Esophagus (tissue), 2 donors: ENCODE measurements around the gene GPR141. TPM values are rescaled to one million over a fixed set of nuclear protein-coding genes. Genes with fewer than 3 reads are reported as not detected.

Experiments
- H3K27ac ChIP-seq, 2 donors: one replicate each; pipeline ENCODE4 v1.5.1; 2013; ENCODE audit warnings: low read depth in 2 of 2, mild to moderate bottlenecking in 2 of 2, inconsistent platforms in 1 of 2, low read length in 1 of 2, moderate library complexity in 1 of 2
- H3K27me3 ChIP-seq, 2 donors: one replicate each; pipeline ENCODE4 v1.6.1; 2013; ENCODE audit warnings: low read length in 2 of 2, control low read depth in 1 of 2, mild to moderate bottlenecking in 1 of 2; ENCODE audit not compliant: insufficient read depth in 2 of 2, control insufficient read depth in 1 of 2
- H3K36me3 ChIP-seq, 2 donors: one replicate each; pipeline ENCODE4 v1.6.1; 2013; ENCODE audit warnings: low read length in 1 of 2; ENCODE audit not compliant: control insufficient read depth in 2 of 2, insufficient read depth in 2 of 2
- H3K4me1 ChIP-seq, 2 donors: one replicate each; pipeline ENCODE4 v1.6.1; 2013; ENCODE audit warnings: low read length in 1 of 2; ENCODE audit not compliant: control insufficient read depth in 2 of 2, insufficient read depth in 2 of 2
- H3K4me3 ChIP-seq, 2 donors: one replicate each; pipeline ENCODE4 v1.5.1; 2013; ENCODE audit warnings: low read length in 2 of 2, mild to moderate bottlenecking in 2 of 2, low read depth in 1 of 2, moderate library complexity in 1 of 2
- H3K9me3 ChIP-seq, 2 donors: one replicate each; pipeline ENCODE4 v1.6.1; 2013; ENCODE audit warnings: mild to moderate bottlenecking in 2 of 2, low read depth in 1 of 2, low read length in 1 of 2, moderate library complexity in 1 of 2; ENCODE audit not compliant: control insufficient read depth in 2 of 2, insufficient read depth in 1 of 2
- WGBS, 2 donors: extraction: QIAGEN DNeasy Blood & Tissue Kit; methylation state at CpG; one replicate each; pipeline ENCODE4 v1.1.7; 2013; 5-methylcytosine and 5-hydroxymethylcytosine counted together
- polyA plus RNA-seq, 2 donors: library from polyadenylated mRNA; stranded (reverse); fragments of 200-250 nt; gene quantifications; one replicate each; pipeline ENCODE4 v1.2.3, GENCODE V29; 2013
- donor health status: healthy with polysubstance abuse.
- donor health status: Bipolar disorder and iron deficiency.

Gene GPR141
- polyA plus RNA-seq, 2 donors: 0.20 to 0.35 TPM

DNA sequence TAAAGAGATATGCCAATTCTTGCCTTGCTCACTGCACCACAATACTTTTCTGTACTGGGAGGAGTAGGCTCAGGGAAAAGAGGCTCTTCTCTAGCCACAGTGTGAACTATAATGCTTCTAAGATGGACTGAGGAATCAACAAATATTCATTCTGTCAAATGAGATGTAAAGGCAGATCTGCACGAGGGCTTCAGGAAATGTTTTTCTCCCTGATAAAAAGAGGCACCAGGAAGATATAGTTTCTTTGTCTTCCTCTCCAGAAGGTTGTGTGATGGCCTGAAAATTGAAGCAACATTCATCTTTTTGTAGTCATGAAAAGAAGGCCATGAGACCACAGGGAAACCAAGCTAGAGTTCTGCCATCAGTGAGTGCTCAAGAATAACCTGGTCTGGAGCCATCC is 85.7 kb downstream of the GPR141 start:
- H3K36me3 ChIP-seq: no peaks in the 10 kb centered on the region
- WGBS, 2 donors: 14 to 39% methylated on average over 1 of the region's 1 CpG
- H3K27me3 ChIP-seq: no peaks in the 10 kb centered on the region
- H3K27ac ChIP-seq: no peak overlapping the region
- no peaks in the 10 kb centered on the region for H3K4me1 ChIP-seq
- no peak overlapping the region for H3K4me3 ChIP-seq
- H3K9me3 ChIP-seq: no peaks in the 10 kb centered on the region

DNA sequence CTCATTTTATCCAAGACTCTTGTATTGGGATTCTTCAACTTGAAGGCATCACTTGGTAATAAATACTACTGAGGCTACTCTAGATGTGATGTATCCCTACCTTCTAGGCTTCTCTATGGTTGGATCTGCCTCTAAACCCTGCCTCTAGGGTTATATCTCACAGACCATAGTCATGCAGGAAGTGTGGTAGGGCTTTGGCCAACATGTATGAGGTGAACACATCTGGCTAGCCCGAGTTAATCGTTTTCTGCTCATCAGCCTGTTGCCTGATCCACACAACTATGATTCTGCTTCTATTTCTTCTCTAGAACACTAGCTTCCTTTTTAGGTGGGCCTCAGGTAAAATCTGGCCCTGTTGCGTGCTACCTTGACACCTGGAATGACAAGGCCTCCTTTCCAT is 86.2 kb downstream of the GPR141 start:
- no peaks in the 10 kb centered on the region for H3K9me3 ChIP-seq
- WGBS, 2 donors: 84 to 91% methylated on average over 3 of the region's 3 CpGs
- no peak overlapping the region for H3K4me3 ChIP-seq

DNA sequence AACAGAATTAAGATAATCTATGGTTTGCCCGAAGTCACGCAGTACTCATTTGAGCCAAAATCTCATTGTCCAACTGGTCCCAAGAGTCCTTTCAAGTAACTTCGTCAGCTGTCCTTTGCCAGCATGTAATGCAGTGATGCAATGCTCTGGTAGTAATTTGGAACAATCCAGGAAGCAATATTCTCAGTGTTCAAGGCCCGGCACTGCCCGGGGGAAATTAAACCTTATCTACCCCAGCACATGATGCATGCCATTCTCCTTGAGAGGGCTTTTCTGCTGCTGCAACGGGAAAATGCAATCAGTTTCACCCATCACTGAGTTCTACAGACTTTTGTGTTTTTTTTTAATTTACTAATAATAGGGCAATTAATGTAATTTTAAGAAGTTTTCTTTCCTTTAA is 87.3 kb downstream of the GPR141 start:
- 78% methylated on average over 6 of the region's 6 CpGs for WGBS, 2 donors
- H3K27ac ChIP-seq: no peak overlapping the region
- peaks cover 0 to under 1% of the 10 kb centered on the region in 2 donors for H3K9me3 ChIP-seq
- no peaks in the 10 kb centered on the region for H3K27me3 ChIP-seq
- no peaks in the 10 kb centered on the region for H3K4me1 ChIP-seq
- no peaks in the 10 kb centered on the region for H3K36me3 ChIP-seq
- H3K4me3 ChIP-seq: no peak overlapping the region

More for the DNA sequence above, 86.2 kb downstream of the GPR141 start:
- no peaks in the 10 kb centered on the region for H3K4me1 ChIP-seq
- H3K36me3 ChIP-seq: no peaks in the 10 kb centered on the region
- no peak overlapping the region for H3K27ac ChIP-seq
- H3K27me3 ChIP-seq: no peaks in the 10 kb centered on the region

DNA sequence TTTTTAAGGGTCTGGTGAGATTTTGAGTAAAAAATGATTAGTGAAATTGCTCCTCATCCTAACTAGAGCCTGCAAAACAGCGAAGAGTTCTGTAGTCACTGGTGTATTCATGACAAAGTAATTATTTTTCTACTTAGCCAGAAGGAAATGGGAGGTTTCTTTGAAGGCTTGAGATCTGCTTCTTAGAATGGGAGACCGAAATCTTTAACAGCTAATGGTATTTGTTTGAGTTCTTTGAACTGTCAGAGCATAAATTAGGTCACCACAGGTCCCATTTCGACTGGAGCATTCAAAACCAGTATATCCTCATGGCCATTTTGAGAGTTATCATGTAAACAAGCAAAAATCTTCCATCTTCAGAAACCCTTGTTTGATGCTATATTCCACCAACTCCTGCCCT is 87.8 kb downstream of the GPR141 start:
- H3K27ac ChIP-seq: no peak overlapping the region
- no peaks in the 10 kb centered on the region for H3K27me3 ChIP-seq
- no peaks in the 10 kb centered on the region for H3K4me1 ChIP-seq
- H3K4me3 ChIP-seq: no peak overlapping the region
- peaks cover 2 to 3% of the 10 kb centered on the region in 2 donors for H3K9me3 ChIP-seq
- 53 to 63% methylated on average over 3 of the region's 3 CpGs for WGBS, 2 donors
- no peaks in the 10 kb centered on the region for H3K36me3 ChIP-seq

- no peak overlapping the region for H3K4me3 ChIP-seq
- no peaks in the 10 kb centered on the region for H3K4me1 ChIP-seq
- peaks cover 2 to 3% of the 10 kb centered on the region in 2 donors for H3K9me3 ChIP-seq
- no peaks in the 10 kb centered on the region for H3K27me3 ChIP-seq
- WGBS, 2 donors: 44% methylated on average over 1 of the region's 1 CpG
- no peaks in the 10 kb centered on the region for H3K36me3 ChIP-seq
- H3K27ac ChIP-seq: no peak overlapping the region
Observed at GRCh38 chr7:37771801-37772200, 88.2 kb downstream of the GPR141 start.

GRCh38 chr7:37775921-37776320 is 92.4 kb downstream of the GPR141 start:
- no peak overlapping the region for H3K27ac ChIP-seq
- peaks cover 2 to 3% of the 10 kb centered on the region in 2 donors for H3K9me3 ChIP-seq
- no peak overlapping the region for H3K4me3 ChIP-seq
- H3K36me3 ChIP-seq: no peaks in the 10 kb centered on the region
- H3K4me1 ChIP-seq: no peaks in the 10 kb centered on the region
- H3K27me3 ChIP-seq: no peaks in the 10 kb centered on the region
- WGBS, 2 donors: 54 to 57% methylated on average over 3 of the region's 3 CpGs

DNA sequence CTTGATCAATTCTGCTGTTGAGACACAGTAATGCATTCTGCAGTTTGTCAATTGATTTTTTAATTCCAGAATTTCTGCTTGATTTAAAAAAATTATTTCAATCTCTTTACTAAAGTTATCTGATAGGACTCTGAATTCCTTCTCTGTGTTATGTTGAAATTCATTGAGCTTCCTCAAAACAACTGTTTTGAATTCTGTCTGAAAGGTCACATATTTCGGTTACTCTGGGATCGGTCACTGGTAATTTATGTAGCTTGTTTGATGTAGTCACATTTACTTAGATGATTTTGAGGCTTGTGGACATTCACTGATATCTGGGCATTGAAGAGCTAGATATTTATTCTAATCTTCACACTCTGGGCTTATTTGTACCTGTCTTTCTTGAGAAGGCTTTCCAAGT is 97.6 kb downstream of the GPR141 start:
- 87 to 88% methylated on average over 2 of the region's 2 CpGs for WGBS, 2 donors
- Histone ChIP-seq H3K27me3 (no peaks in the 10 kb centered on the region), H3K9me3 (no peaks in the 10 kb centered on the region), H3K4me3 (no peak overlapping the region), H3K36me3 (no peaks in the 10 kb centered on the region), H3K4me1 (no peaks in the 10 kb centered on the region), H3K27ac (no peak overlapping the region)

DNA sequence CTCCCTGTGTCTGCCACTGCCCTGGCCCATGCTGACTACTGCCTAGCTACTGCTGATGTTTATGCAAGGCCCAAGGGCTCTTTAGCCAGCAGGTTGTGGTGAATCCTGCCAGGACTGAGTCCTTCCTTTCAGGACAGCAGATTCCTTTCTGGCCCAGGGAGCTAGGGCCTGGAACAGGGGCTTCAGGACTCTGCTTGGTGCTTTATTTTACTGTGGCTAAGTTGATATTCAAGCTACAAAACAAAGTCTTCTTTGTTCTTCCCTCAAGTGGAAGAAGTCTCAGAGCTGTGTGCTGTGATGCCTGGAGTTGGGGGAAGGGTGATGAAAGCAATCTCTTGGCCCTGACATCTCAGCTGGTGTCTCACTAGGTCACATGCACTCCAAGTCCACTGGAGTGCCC is 98.6 kb downstream of the GPR141 start:
- no peaks in the 10 kb centered on the region for H3K9me3 ChIP-seq

DNA sequence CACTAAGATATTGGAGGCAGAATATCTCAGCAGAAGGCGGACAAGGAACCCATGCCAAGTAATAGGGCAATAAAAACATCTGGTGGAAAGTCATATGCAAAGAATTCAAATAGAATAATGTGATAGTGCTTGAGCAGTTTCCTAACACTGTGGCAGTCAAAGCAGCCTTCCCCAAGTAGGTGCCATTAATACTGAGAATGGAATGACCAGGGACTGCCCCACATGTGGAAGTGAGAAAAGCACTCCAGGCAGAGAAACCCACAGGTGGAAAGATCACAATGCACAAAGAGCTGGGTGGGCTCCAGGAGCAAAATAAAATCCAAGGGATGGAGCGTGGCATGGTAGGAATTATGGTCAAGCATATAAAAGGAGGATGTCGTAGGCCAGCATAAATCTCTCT is 100.4 kb downstream of the GPR141 start:
- H3K4me1 ChIP-seq: no peaks in the 10 kb centered on the region
- H3K27ac ChIP-seq: no peak overlapping the region
- H3K27me3 ChIP-seq: no peaks in the 10 kb centered on the region
- H3K36me3 ChIP-seq: no peaks in the 10 kb centered on the region
- no peak overlapping the region for H3K4me3 ChIP-seq
- WGBS, 2 donors: 51 to 65% methylated on average over 3 of the region's 3 CpGs
- no peaks in the 10 kb centered on the region for H3K9me3 ChIP-seq

More for the DNA sequence above, 98.6 kb downstream of the GPR141 start:
- no peak overlapping the region for H3K27ac ChIP-seq
- H3K4me3 ChIP-seq: no peak overlapping the region
- H3K4me1 ChIP-seq: no peaks in the 10 kb centered on the region
- no peaks in the 10 kb centered on the region for H3K27me3 ChIP-seq
- H3K36me3 ChIP-seq: no peaks in the 10 kb centered on the region

DNA sequence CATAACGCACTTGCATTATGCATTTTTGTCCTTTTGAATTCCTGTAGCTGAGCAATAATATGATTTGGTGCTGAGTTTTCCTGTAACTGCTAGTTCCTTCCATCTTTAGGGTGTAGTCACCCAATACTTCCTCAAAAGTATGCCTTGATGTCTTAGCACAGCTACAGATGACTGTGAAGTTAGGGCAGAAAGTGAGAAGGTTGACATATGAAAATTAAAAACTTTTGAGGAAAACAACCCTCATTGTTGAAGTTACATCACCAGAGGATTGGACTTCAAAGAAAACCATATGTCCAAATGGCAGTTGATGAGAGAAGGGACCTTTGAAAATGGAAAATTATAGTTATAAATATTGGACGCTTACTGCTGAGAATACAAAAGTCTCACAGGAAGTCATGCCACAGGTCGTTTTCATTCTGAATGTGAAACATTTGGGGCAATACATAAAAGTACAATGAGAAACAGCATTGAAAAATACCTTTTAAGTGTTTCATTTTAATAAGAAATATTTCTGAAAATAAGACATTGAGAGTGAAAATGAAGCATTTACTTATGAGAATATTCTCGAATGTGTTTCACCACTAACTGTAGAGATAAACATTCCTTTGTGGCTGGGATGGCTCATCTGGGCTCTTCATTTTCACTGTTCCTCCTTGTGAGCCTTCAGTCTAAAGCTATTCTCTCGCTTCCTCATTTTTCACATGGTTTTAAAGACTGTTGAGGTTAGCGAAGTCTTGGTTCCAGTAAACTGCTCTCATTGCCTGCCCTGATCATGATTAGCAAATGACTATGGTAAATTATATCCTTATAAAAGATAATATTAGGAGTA is 103.4 kb downstream of the GPR141 start:
- Histone ChIP-seq H3K36me3 (no peaks in the 10 kb centered on the region), H3K27me3 (no peaks in the 10 kb centered on the region), H3K4me1 (no peaks in the 10 kb centered on the region), H3K9me3 (no peaks in the 10 kb centered on the region), H3K27ac (no peak overlapping the region), H3K4me3 (no peak overlapping the region)
- WGBS, 2 donors: 62 to 63% methylated on average over 6 of the region's 6 CpGs
